GM18907 (cell line): ENCODE results near the gene PRKCA.
"Not testable (repeated sequence)": the region's sequence is repeated elsewhere in the genome, so short reads cannot be mapped to it uniquely, and the experiment has no call there.

Source experiments
- ATAC-seq: cut with Tn5 transposase; IDR thresholded peaks from one replicate; pipeline ENCODE4 v1.9.1; 2021; ENCODE audit warnings: mild to moderate bottlenecking, moderate library complexity; ENCODE audit not compliant: unreplicated experiment

The PRKCA gene

GRCh38 chr17:66350576-66350975 lies 48.2 kb downstream of the PRKCA start:
- ATAC-seq = not testable (repeated sequence)

GRCh38 chr17:66351033-66351432 lies 48.6 kb downstream of the PRKCA start:
- no peak for ATAC-seq

GRCh38 chr17:66351701-66352100 lies 49.3 kb downstream of the PRKCA start:
- ATAC-seq = no peak

- no peak for ATAC-seq
Observed at GRCh38 chr17:66353937-66354401, 51.6 kb downstream of the PRKCA start.

- no peak for ATAC-seq
Observed at GRCh38 chr17:66354472-66354871, 52.1 kb downstream of the PRKCA start.

GRCh38 chr17:66354981-66355380 lies 52.6 kb downstream of the PRKCA start:
- ATAC-seq = no peak

- ATAC-seq = no peak
Observed at GRCh38 chr17:66355510-66355909, 53.1 kb downstream of the PRKCA start.

- ATAC-seq = no peak
Observed at GRCh38 chr17:66357037-66357436, 54.6 kb downstream of the PRKCA start.

GRCh38 chr17:66359351-66359750 lies 56.9 kb downstream of the PRKCA start:
- ATAC-seq = no peak

- ATAC-seq = not testable (repeated sequence)
Observed at GRCh38 chr17:66360961-66361565, 58.6 kb downstream of the PRKCA start.

- ATAC-seq = no peak
Observed at GRCh38 chr17:66364508-66364907, 62.1 kb downstream of the PRKCA start.

GRCh38 chr17:66364990-66365490 lies 62.6 kb downstream of the PRKCA start:
- ATAC-seq = no peak

- no peak for ATAC-seq
Observed at GRCh38 chr17:66365903-66366302, 63.5 kb downstream of the PRKCA start.

- no peak for ATAC-seq
Observed at GRCh38 chr17:66367107-66367506, 64.7 kb downstream of the PRKCA start.

GRCh38 chr17:66369830-66370229 lies 67.4 kb downstream of the PRKCA start:
- ATAC-seq = no peak

GRCh38 chr17:66371561-66371960 lies 69.1 kb downstream of the PRKCA start:
- ATAC-seq = no peak

- no peak for ATAC-seq
Observed at GRCh38 chr17:66372182-66372581, 69.8 kb downstream of the PRKCA start.

GRCh38 chr17:66373079-66373478 lies 70.7 kb downstream of the PRKCA start:
- no peak for ATAC-seq

- ATAC-seq = no peak
Observed at GRCh38 chr17:66373944-66374817, 71.8 kb downstream of the PRKCA start.

GRCh38 chr17:66375121-66375520 lies 72.7 kb downstream of the PRKCA start:
- peak; percentile 59 for ATAC-seq

- ATAC-seq = no peak
Observed at GRCh38 chr17:66378296-66378695, 75.9 kb downstream of the PRKCA start.

GRCh38 chr17:66379544-66379943 lies 77.1 kb downstream of the PRKCA start:
- no peak for ATAC-seq
